Measurements from ENCODE around the gene EPSTI1. TPM values are rescaled to one million over a fixed set of nuclear protein-coding genes. Genes with fewer than 3 reads are reported as not detected.

Gene EPSTI1
- total RNA-seq, 1 experiment from 2014 or later, result not detected

- in situ Hi-C loops (cut with HindIII; ENCODE audit: low sequenced_read_pairs), result no loop called here
- DNase-seq (ENCODE audit: low spot score), result no peak
Measured at GRCh38 chr13:42924344-42924743, 67.7 kb downstream of the EPSTI1 start.

- in situ Hi-C loops (cut with HindIII; ENCODE audit: low sequenced_read_pairs), result no loop called here
- DNase-seq (ENCODE audit: low spot score), result peak; percentile 24
Measured at GRCh38 chr13:42907745-42908144, 84.3 kb downstream of the EPSTI1 start.

- in situ Hi-C loops (cut with HindIII; ENCODE audit: low sequenced_read_pairs), result no loop called here
Measured at GRCh38 chr13:42906257-42906656, 85.8 kb downstream of the EPSTI1 start.

GRCh38 chr13:42905579-42905978 lies 86.5 kb downstream of the EPSTI1 start:
- no peak for DNase-seq (ENCODE audit: low spot score)
- in situ Hi-C loops (cut with HindIII; ENCODE audit: low sequenced_read_pairs), result no loop called here

More at GRCh38 chr13:42906257-42906656, 85.8 kb downstream of the EPSTI1 start:
- DNase-seq (ENCODE audit: low spot score), result no peak

GRCh38 chr13:42899266-42899665 lies 92.8 kb downstream of the EPSTI1 start:
- in situ Hi-C loops (cut with HindIII; ENCODE audit: low sequenced_read_pairs), result no loop called here
- no peak for DNase-seq (ENCODE audit: low spot score)

GRCh38 chr13:42895776-42896175 lies 96.3 kb downstream of the EPSTI1 start:
- in situ Hi-C loops (cut with HindIII; ENCODE audit: low sequenced_read_pairs), result no loop called here
- DNase-seq (ENCODE audit: low spot score), result no peak

GRCh38 chr13:42894765-42895243 lies 97.2 kb downstream of the EPSTI1 start:
- in situ Hi-C loops (cut with HindIII; ENCODE audit: low sequenced_read_pairs), result no loop called here

GRCh38 chr13:42893214-42893671 lies 98.8 kb downstream of the EPSTI1 start:
- no peak for DNase-seq (ENCODE audit: low spot score)
- in situ Hi-C loops (cut with HindIII; ENCODE audit: low sequenced_read_pairs), result no loop called here

More at GRCh38 chr13:42894765-42895243, 97.2 kb downstream of the EPSTI1 start:
- no peak for DNase-seq (ENCODE audit: low spot score)

- in situ Hi-C loops (cut with HindIII; ENCODE audit: low sequenced_read_pairs), result no loop called here
- no peak for DNase-seq (ENCODE audit: low spot score)
Measured at GRCh38 chr13:42892760-42893159, 99.3 kb downstream of the EPSTI1 start.

GRCh38 chr13:42891591-42891990 lies 100.5 kb downstream of the EPSTI1 start:
- DNase-seq (ENCODE audit: low spot score), result no peak
- in situ Hi-C loops (cut with HindIII; ENCODE audit: low sequenced_read_pairs), result no loop called here

- in situ Hi-C loops (cut with HindIII; ENCODE audit: low sequenced_read_pairs), result no loop called here
- DNase-seq (ENCODE audit: low spot score), result no peak
Measured at GRCh38 chr13:42885325-42885724, 106.7 kb downstream of the EPSTI1 start.

- DNase-seq (ENCODE audit: low spot score), result peak; percentile 11
- in situ Hi-C loops (cut with HindIII; ENCODE audit: low sequenced_read_pairs), result no loop called here
Measured at GRCh38 chr13:42883771-42884467, 108.1 kb downstream of the EPSTI1 start.

- DNase-seq (ENCODE audit: low spot score), result no peak
- in situ Hi-C loops (cut with HindIII; ENCODE audit: low sequenced_read_pairs), result no loop called here
Measured at GRCh38 chr13:42883142-42883541, 108.9 kb downstream of the EPSTI1 start.

GRCh38 chr13:42880056-42880605 lies 111.9 kb downstream of the EPSTI1 start:
- in situ Hi-C loops (cut with HindIII; ENCODE audit: low sequenced_read_pairs), result no loop called here

GRCh38 chr13:42878721-42879120 lies 113.3 kb downstream of the EPSTI1 start:
- in situ Hi-C loops (cut with HindIII; ENCODE audit: low sequenced_read_pairs), result no loop called here
- DNase-seq (ENCODE audit: low spot score), result no peak

More at GRCh38 chr13:42880056-42880605, 111.9 kb downstream of the EPSTI1 start:
- DNase-seq (ENCODE audit: low spot score), result no peak

GRCh38 chr13:42876887-42877545 lies 115.0 kb downstream of the EPSTI1 start:
- no peak for DNase-seq (ENCODE audit: low spot score)
- in situ Hi-C loops (cut with HindIII; ENCODE audit: low sequenced_read_pairs), result no loop called here

- in situ Hi-C loops (cut with HindIII; ENCODE audit: low sequenced_read_pairs), result no loop called here
- DNase-seq (ENCODE audit: low spot score), result no peak
Measured at GRCh38 chr13:42876270-42876714, 115.7 kb downstream of the EPSTI1 start.

- no peak for DNase-seq (ENCODE audit: low spot score)
- in situ Hi-C loops (cut with HindIII; ENCODE audit: low sequenced_read_pairs), result no loop called here
Measured at GRCh38 chr13:42875475-42876269, 116.4 kb downstream of the EPSTI1 start.

GRCh38 chr13:42874221-42874620 lies 117.8 kb downstream of the EPSTI1 start:
- in situ Hi-C loops (cut with HindIII; ENCODE audit: low sequenced_read_pairs), result no loop called here
- DNase-seq (ENCODE audit: low spot score), result no peak
